Smooth muscle cell (in vitro differentiated cells): Measurements from ENCODE around the gene TRIM40. TPM values are rescaled to one million over a fixed set of nuclear protein-coding genes. Genes with fewer than 3 reads are reported as not detected.

ENCODE experiments used
- DNase-seq: peaks from one replicate; lab custom pipeline; 2025; ENCODE audit not compliant: unreplicated experiment; lab: John Stamatoyannopoulos, UW
- H2AFZ ChIP-seq: fragments of 200-600 bp; sonication (generic); 2 replicates; pipeline ENCODE4 v1.6.0; 2016; ENCODE audit warnings: antibody characterized with exemption, low read depth, mild to moderate bottlenecking
- H3F3A ChIP-seq: fragments of 200-600 bp; sonication (generic); 2 replicates; pipeline ENCODE4 v1.6.0; 2017; ENCODE audit warnings: antibody characterized with exemption, low read depth
- H3K27ac ChIP-seq: fragments of 200-600 bp; sonication (generic); 2 replicates; pipeline ENCODE4 v1.5.1; 2016; ENCODE audit warnings: low read depth, mild to moderate bottlenecking
- H3K27me3 ChIP-seq: fragments of 200-600 bp; sonication (generic); 2 replicates; pipeline ENCODE4 v1.6.1; 2016; ENCODE audit warnings: low read depth, mild to moderate bottlenecking
- H3K36me3 ChIP-seq: fragments of 200-600 bp; sonication (generic); 2 replicates; pipeline ENCODE4 v1.5.1; 2016; ENCODE audit warnings: low read depth
- H3K4me1 ChIP-seq: fragments of 200-600 bp; sonication (generic); 2 replicates; pipeline ENCODE4 v1.5.1; 2016; ENCODE audit warnings: low read depth
- H3K4me2 ChIP-seq: fragments of 200-600 bp; sonication (generic); 2 replicates; pipeline ENCODE4 v1.6.0; 2016; ENCODE audit warnings: mild to moderate bottlenecking
- H3K4me3 ChIP-seq: fragments of 200-600 bp; sonication (generic); 2 replicates; pipeline ENCODE4 v1.5.1; 2016; ENCODE audit warnings: mild to moderate bottlenecking
- H3K79me2 ChIP-seq: fragments of 200-600 bp; sonication (generic); 2 replicates; pipeline ENCODE4 v1.6.0; 2016; ENCODE audit warnings: low read depth, mild to moderate bottlenecking
- H3K9ac ChIP-seq: fragments of 200-600 bp; sonication (generic); 2 replicates; pipeline ENCODE4 v1.6.0; 2016; ENCODE audit warnings: low read depth
- H3K9me3 ChIP-seq: fragments of 200-600 bp; sonication (generic); replicated peaks from 2 replicates; pipeline ENCODE4 v1.5.1; 2016; ENCODE audit warnings: low read depth
- H4K20me1 ChIP-seq: fragments of 200-600 bp; sonication (generic); 2 replicates; pipeline ENCODE4 v1.6.0; 2016; ENCODE audit warnings: low read depth
- WGBS: methylation state at CpG from one replicate; pipeline ENCODE4 v1.1.7; 2016; ENCODE audit warnings: low lambda C conversion rate; 5-methylcytosine and 5-hydroxymethylcytosine counted together
- polyA plus RNA-seq: library from polyadenylated mRNA; unstranded; fragments of >200 nt; fragmentation: Nextera tagmentation; extraction: Ambion mirVana; gene quantifications from 2 replicates; pipeline ENCODE4 v1.2.1, GENCODE V29; 2016
- total RNA-seq: library from RNA; depleted of rRNA; stranded (reverse); fragments of >200 nt; gene quantifications from 2 replicates; pipeline ENCODE4 v1.2.3, GENCODE V29; 2014
- TF ChIP-seq, protein P1 (sequence below): fragments of 200-600 bp; sonication (generic); IDR thresholded peaks from 2 replicates; pipeline ENCODE4 v1.5.1; 2017; ENCODE audit warnings: borderline replicate concordance, mild to moderate bottlenecking, antibody characterized with exemption; ENCODE audit not compliant: insufficient read depth, poor library complexity, severe bottlenecking

TRIM40 gene
- total and polyA plus RNA-seq, 2 experiments from 2014 or later = not detected

DNA sequence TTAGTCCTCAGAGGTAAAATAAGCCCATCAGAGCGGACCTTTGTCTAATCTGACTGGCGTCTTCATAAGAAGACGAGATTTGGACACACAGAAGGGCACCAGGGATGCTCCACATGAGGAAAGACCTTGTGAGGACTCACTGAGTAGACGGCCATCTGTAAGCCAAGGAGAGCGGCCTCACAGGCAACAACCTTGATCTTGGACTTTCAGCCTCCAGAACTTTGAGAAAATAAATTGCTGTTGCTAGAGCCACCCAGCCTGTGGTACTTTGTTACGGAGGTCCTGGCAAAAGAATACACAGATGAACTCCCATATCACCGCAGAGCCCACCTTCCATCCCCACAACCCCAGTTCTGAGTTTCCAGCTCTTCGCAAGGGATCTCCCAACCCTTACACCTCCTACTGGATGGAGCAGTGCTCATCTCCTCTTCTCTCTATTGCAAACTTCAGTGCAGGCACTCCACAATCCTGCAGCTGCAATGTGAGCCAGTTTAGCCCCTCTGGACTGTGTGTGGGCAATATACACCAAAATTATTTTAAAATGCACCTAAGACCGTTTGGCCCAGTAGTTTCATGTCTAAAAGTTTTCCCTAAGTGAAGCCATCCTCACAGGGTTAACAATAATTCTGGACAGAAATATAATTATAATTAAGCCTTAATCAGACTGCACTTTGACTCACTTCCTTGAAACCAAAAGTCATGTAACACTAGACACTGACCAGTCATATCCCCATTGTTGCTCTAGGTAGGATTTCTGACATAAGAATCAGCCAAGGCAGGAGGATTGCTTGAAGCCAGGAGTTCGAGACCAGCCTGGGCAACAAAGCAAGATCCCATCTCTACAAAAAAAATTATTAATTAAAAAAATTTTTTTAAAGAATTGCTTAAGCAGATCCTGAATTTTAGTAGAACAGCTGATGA lies 14.2 kb upstream of the TRIM40 start:
- Histone ChIP-seq H3K4me2 (no peak overlapping the region), H3K36me3 (no peaks in the 10 kb centered on the region), H3K27me3 (peaks cover 47% of the 10 kb centered on the region), H3K79me2 (no peaks in the 10 kb centered on the region), H2AFZ (no peak overlapping the region), H3K4me1 (no peaks in the 10 kb centered on the region), H3F3A (peaks cover 3% of the 10 kb centered on the region), H3K4me3 (no peak overlapping the region), H3K9ac (no peak overlapping the region), H4K20me1 (no peaks in the 10 kb centered on the region), H3K9me3 (no peaks in the 10 kb centered on the region), H3K27ac (no peak overlapping the region)
- TF ChIP-seq, protein P1, sequence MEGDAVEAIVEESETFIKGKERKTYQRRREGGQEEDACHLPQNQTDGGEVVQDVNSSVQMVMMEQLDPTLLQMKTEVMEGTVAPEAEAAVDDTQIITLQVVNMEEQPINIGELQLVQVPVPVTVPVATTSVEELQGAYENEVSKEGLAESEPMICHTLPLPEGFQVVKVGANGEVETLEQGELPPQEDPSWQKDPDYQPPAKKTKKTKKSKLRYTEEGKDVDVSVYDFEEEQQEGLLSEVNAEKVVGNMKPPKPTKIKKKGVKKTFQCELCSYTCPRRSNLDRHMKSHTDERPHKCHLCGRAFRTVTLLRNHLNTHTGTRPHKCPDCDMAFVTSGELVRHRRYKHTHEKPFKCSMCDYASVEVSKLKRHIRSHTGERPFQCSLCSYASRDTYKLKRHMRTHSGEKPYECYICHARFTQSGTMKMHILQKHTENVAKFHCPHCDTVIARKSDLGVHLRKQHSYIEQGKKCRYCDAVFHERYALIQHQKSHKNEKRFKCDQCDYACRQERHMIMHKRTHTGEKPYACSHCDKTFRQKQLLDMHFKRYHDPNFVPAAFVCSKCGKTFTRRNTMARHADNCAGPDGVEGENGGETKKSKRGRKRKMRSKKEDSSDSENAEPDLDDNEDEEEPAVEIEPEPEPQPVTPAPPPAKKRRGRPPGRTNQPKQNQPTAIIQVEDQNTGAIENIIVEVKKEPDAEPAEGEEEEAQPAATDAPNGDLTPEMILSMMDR = no peak
- WGBS = 80% methylated on average over 10 of the region's 10 CpGs
- DNase-seq = no peak

DNA sequence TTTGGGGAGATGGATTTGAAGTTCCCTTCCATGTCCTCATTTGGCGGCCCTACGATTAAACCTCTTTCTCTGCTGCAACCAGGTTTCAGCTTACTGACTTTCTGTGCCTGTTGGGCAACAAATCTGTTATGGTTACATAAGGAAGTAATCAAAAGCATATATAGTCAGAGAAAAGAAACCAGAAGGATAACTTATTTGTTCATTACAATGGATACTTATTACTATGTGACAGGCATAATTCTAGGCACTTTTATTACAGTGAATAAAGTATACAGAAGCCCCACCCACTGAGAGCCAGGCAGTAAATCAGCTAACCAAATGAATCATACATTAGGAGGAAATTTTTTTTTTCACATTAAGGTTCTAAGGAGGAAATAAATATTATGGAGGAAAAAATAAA lies 13.4 kb upstream of the TRIM40 start:
- H4K20me1 ChIP-seq = no peaks in the 10 kb centered on the region
- peaks cover 3% of the 10 kb centered on the region for H3F3A ChIP-seq
- H2AFZ ChIP-seq = no peak overlapping the region
- 60% methylated on average over 2 of the region's 2 CpGs for WGBS
- no peak overlapping the region for H3K27ac ChIP-seq
- H3K9me3 ChIP-seq = no peaks in the 10 kb centered on the region
- H3K4me2 ChIP-seq = no peak overlapping the region
- no peaks in the 10 kb centered on the region for H3K79me2 ChIP-seq
- no peak overlapping the region for H3K9ac ChIP-seq
- no peaks in the 10 kb centered on the region for H3K4me1 ChIP-seq
- no peak overlapping the region for H3K4me3 ChIP-seq
- peaks cover 55% of the 10 kb centered on the region for H3K27me3 ChIP-seq
- no peaks in the 10 kb centered on the region for H3K36me3 ChIP-seq
- TF ChIP-seq, protein P1 = no peak
- no peak for DNase-seq

DNA sequence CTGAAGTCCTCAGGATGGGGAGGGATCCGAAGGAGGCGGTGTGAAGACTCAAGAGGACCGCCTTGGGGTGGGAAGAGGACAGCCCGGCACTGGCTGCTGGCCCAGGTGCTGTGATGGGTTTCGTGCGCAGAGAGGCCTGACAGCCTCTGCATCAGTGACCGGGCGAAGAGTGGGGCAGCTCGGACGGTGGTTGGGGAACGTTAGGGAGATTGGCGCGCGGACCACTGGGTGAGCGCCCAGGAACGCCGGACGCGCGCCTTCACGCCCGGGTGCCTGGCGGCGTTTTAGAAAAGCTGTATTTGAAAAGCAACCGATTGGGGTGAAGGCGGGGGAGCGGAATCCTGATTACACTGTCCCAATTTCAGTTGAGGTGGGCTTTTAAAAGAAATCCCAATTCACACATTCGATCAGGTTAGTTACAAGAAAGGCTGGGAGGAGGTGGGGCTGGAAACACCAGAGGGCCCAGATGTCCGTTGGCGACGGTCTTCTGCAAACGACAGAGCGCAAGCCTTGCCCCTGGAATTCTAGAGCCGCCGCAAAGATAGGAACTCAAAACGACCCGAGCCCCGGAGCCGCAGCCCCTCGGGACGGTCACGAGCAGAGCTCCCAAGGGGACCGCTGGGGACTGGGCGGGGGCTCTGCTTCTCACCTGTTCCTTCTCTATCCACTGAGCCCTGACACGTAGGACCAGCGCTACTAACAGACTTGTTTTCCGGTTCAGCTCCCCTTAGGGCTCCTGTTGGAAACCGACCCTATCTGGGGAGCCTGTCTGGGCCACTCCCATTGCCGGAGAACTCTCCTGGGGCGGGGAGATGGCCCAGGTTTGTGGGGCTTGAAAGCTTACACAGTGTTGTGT lies 8.5 kb upstream of the TRIM40 start:
- peaks cover 95% of the 10 kb centered on the region for H3K27me3 ChIP-seq
- TF ChIP-seq, protein P1 = no peak
- no peak overlapping the region for H2AFZ ChIP-seq
- H3K9ac ChIP-seq = no peak overlapping the region
- no peaks in the 10 kb centered on the region for H3K36me3 ChIP-seq
- H3K4me2 ChIP-seq = no peak overlapping the region
- H3F3A ChIP-seq = no peaks in the 10 kb centered on the region
- no peak for DNase-seq
- H3K27ac ChIP-seq = no peak overlapping the region
- H3K79me2 ChIP-seq = no peaks in the 10 kb centered on the region
- 3% methylated on average over 50 of the region's 50 CpGs for WGBS
- H3K4me1 ChIP-seq = no peaks in the 10 kb centered on the region
- H3K4me3 ChIP-seq = peak overlapping the region; percentile 5
- no peaks in the 10 kb centered on the region for H3K9me3 ChIP-seq
- no peaks in the 10 kb centered on the region for H4K20me1 ChIP-seq
